NCI-H146 (cell line): ENCODE data around the gene FRYL.
A peak's percentile ranks its signal among the peaks of the same experiment; 100 is the strongest.
"Not testable (repeated sequence)": the region's sequence is repeated elsewhere in the genome, so short reads cannot be mapped to it uniquely, and the experiment has no call there.

ENCODE experiments used
- DNase-seq: peaks from one replicate; lab custom pipeline; 2025; lab: John Stamatoyannopoulos, UW

The FRYL gene

DNA sequence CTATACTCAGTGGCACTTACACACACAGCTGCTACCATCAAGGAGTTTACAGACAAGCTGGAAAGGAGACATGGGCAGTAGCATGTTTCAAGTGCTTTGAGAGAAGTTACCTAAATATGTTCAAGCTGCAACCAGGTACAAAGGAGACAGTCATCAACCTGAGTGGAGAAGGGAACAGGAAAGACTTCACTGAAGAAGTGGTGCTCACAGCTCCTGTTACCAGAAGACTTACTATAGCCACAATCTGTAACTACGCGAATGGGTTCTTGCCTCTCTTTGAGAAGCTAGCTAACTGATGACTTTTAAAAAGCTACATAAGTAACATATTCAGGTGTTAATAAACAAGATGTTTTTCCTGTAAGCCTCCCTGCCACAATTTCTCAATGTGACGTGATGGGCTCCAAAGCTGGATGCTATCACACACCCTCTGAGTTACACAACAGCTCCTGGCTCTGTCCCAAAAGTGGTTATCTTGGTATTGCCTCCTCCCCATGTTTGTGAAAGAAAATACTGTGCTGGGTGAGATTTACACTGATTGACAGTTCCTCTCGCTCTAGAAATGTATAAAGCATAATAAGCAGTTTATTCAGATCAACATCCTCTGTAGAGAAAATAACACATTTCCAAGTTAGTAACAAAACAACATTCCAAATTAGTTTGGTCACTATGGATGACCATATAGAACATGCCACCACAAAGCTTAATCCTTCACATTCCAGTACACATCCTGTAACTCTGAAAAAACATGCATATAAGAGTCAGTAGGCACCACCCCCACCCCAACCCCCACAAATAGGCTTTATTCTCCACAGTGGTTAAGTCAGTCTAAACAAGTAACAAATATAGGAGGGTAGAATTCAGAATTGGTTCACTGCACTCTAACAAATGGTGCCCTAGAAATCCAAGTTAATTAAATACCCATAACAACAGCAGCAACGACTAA is 81.8 kb downstream of the FRYL start:
- DNase-seq, result no peak

DNA sequence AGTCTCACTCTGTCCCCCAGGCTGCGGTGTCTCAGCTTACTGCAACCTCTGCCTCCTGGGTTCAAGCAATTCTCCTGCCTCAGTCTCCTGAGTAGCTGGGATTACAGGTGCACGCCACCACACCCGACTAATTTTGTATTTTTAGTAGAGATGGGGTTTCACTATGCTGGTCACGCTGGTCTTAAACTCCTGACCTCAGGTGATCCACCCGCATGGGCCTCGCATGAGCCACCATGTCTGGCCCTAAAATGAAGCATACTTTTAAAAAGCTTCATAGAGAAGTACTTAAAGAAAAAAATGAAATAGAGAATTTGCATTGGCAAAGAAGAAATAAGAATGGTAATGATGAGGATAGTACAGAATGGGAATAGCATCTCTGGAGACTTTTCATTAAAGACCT is 82.6 kb downstream of the FRYL start:
- DNase-seq, result not testable (repeated sequence)

DNA sequence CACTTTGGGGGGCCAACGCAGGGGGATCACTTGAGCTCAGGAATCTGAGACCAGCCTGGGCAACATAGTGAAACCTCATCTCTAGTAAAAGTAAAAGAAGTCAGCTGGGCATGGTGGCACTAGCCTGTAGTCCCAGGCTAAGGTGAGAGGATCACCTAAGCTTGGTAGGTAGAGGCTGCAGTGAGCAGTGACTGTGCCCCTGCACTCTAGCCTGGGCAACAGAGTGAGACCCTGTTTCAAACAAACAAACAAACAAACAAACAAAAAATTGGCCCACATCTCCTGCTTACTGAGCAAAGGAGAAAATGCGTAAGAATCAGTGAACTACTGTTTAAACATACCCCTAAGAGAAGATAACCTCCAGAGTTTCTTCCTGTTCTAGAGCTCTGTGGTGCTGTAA is 85.3 kb downstream of the FRYL start:
- DNase-seq, result no peak

DNA sequence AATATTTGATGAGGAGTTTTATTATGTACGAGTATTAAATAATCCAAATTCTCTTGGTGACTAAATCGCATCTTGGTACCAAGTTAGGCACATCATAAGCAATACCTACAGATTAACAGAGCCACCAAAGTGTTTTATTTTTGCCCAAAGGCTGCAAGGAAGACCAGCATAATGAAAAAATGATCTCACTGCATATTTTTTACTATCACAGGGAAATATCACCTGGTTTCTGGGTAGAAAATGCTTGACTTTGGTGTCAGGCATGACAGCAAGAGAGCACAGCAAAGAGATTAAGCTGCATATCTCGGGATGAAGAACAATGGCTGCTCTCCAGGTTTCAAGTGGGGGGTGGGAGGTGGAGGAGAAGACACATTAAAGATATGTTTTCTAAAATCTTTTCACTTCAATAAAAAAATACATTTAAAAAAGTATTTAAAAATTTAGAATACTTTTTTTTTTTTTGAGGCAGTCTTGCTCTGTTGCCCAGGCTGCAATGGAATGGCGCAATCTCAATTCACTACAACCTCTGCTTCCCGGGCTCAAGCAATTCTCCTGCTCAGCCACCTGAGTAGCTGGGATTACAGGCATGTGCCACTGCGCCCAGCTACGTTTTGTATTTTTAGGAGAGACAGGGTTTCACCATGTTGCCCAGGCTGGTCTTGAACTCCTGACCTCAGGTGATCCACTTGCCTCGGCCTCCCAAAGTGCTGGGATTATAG is 86.1 kb downstream of the FRYL start:
- no peak for DNase-seq

DNA sequence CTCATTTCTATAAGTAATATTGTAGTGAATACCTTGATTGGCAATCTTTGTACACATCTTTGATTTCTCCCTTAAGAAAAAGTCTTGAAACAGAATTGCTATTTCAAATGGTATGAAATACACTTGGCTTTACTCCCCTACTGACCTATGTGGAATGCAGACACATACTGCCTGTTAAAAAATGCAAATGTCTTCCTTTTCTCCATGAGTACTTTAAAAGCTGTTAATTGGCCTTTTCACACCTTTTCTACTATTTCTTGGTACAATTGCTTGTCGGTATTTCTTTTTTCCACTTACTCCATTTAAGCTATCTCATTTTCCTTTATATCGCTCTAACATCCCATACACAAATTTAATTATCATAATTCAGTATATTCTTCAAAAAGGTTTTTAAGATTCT is 87.2 kb downstream of the FRYL start:
- DNase-seq, result no peak

DNA sequence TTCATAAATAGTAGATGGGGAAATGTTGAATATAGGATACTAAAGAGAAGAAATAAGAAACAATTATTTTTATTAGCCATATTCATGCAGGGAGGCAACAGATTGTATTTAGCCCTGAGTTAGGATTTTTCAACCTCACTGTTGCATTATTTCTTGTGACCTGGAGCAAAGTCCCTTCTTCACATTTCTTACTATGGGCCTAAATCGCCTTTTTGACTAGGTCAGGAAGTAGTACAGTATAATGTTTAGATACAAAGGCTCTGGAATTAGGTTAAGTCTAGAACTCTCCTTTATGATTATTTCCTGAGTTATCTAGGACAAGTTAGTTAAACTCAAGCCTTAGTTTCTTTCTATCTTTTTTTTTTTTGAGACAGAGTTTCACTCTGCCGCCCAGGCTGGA is 88.0 kb downstream of the FRYL start:
- no peak for DNase-seq

DNA sequence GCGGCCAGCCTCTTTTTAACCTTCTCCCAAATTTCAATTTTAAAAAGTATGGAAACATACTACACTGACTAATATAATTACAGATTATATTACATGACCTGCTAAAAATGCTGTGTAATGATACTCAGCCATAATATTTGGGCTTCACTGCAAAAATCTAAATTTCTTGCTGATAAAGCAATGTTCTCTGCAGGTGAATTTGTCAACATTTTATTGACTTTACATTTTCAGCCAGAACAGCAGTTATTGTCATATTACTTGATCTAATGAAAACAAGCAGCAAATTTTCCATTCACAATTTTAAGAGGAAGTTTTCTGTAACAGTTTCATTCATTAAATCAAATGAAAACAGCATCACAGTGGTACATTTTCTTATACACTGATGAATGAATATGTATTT is 91.1 kb downstream of the FRYL start:
- no peak for DNase-seq

DNA sequence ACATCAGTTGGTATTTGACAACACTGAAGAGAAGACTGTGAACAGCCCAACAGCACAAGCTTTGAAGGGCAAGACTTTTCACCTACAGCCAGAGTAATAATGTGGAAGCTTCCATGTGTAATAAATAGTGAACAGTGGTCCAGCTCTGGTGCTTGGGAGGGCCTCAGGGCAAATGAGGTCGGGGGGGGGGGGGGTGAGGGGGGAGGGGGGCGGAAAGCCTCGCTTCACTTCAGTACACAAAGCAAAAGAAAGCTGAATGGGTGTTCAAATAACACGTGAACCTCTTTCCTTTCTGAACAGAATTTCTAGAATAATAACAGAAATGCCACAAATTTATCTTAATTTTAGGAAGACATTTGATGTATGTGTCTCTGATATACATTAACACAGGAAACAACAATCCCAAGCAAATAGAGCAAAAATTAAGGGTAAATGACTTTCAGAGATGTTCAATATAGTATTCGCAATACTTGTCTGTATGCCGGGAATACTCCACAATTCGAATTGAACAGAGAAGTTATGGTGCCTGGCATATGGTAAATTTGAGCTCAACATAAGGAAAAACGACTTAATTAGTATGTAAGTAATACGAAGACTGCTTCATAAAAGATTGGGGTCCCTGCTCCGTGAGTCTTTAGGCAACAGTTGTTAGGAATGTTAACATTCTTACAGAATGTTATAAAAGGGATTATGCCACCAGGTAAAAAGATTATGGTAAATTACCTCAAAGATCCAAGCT is 92.6 kb downstream of the FRYL start:
- no peak for DNase-seq

DNA sequence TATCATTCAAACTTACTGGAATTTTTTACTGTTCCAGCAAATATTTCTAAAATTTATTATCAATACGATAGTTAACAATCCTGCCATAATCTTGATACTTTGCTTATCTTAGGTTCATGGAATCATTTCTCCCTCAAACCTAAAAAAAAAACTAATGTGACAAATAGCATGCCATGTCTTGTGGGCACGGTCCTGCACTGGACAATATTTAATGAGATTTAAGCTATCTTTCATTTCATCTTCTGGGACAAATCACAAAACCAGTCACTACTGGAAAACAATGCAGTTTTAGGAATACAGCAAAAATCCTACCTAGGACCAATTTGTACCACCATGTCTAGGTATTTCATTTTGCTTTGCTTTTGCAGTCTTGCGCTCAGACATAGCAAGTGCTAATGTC is 93.7 kb downstream of the FRYL start:
- no peak for DNase-seq

DNA sequence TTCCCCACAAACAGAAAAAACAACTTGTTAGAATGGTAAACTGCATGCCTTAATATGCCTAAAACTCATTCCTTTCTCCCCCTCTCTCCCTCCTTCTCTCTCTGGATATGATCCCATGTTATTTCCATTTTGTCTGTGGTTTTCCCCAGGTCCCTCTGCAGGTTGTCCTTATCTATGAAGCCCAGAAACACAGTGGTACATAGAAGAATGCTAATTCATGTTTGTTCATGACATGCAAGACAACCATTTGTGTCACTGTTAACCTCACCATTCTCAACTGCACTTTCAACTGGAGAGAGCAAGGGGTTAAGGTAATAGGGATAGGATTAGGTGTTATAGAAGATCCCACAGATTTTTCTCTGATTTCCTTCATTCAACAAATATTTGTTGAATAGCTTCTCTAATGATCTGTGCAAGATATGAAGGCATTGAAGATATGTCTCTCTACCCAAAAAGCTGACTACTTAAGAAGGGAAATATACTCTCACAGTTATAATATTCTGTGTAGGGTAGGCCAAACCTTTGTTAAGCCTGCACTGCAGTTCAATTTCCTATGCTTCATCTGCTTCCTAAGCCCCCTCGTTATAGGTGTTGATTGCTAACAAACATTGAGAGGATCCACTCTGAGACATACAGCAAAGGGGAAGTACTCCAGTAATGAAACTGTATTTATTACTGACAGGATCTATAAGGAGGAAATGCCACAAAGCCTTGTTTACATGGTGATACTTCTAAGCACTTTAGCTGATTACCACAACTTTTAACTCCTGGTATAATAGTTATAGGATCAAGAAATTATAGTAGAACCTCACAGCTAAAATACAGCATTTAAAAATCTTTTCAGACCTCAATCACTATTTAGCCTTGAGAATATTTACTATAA is 96.1 kb downstream of the FRYL start:
- no peak for DNase-seq

DNA sequence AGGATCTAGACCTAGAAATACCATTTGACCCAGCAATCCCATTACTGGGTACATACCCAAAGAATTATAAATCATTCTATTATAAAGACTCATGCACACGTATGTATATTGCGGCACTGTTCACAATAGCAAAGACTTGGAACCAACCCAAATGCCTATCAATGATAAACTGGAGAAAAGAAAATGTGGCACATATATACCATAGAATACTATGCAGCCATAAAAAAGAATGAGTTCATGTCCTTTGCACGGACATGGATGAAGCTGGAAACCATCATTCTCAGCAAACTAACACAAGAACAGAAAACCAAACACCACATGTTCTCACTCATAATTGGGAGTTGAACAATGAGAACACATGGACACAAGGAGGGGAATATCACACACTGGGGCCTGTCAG is 97.2 kb downstream of the FRYL start:
- not testable (repeated sequence) for DNase-seq

DNA sequence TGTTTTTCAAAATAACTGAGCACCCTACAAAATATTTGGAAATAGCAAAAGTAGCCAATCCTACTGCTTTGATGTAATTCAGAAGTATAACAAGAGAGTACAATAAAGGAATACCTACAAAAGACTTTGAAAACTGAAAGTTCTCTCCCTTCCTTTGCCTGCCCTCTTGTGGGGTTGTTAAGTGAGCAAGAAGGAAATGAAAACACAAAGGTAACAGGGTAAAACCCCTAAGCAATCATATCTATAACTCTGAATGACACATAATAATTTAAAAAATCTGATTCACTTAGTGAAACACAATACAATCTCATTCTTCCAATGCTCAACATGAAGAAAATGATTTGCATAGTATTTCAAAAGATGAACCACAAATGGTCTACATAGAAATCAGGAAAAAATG is 98.2 kb downstream of the FRYL start:
- no peak for DNase-seq

DNA sequence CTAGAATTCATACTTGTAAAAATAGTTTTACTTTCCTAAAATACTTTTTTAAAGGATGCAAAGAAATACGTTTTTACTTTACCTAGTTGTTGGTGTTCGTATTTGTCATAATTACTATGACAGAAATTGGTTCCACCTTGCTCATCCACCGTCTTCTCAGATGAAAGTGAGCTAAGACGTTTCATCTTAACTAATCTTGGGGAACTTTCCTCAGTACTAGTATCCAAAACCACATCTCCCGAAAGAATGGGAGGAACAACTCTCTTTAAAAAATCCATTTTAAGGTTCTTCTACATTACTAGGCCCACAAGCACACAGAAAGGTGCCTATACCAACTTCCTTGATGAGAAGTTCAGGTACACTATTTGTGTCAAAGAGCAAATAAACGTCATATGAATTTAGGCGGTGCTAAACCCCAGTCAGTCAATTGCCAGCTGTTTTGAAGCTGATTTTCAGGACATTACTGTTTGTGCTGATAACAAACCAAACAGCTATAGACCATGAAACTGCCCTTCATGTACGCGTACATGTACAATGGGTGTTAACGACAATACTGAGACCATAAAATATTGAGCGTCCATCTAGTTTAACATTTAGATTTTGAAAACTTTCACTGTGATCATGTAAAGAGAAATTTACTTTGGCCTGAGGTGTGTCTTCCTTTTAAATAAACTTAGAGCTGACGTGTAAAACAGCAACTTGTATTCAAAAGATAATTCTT is 99.1 kb downstream of the FRYL start:
- no peak for DNase-seq

DNA sequence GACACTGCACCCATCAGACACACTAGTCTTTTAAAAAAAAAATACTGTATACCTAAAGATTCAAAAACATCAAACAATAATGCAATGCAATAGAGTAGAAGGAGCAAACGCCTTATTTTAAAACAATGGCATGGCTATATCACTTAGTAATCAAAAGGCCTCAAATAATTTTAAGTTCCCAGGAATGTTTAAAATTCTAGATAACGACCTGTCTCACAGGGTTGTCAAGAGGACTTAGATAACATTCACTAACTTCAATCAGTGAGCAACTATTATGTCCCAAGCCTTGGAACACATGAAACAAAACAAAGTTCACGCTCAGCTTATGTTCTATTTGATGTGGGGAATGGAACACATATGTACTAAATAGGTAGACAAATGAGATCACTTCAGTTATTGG is 106.5 kb downstream of the FRYL start:
- DNase-seq, result no peak

DNA sequence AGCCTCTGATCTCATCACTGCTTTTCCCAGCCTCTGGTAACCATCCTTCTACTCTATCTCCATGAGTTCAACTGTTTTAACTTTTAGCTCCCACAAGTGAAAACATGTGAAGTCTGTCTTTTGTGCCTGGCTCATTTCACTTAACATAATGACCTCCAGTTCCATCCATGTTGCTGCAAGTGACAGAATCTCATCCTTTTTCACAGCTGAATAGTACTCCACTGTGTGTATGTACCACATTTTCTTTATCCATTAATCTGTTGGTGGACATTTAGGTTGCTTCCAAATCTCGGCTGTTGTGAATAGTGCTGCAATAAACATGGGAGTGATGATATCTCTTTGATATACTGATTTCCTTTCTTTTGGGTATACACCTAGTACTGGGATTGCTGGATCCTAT is 109.5 kb downstream of the FRYL start:
- no peak for DNase-seq

DNA sequence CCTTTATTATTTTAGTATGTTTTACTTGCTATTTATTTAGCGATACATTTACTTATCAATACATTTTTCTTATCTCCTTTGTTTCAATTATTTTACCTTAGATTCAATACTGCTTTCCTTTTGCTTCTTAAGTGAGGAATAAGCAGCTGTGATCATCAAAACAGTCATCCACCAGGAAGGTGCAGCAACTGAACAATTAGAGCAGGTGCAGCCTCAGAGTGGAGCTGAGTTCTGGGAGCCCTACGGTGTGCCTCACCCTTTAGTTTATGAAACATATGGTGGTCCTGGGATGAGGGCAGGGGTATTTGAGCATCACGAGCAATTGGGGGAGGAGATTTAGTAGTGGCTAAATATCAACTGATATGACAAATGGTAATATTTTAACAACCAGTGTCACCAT is 111.0 kb downstream of the FRYL start:
- peak; percentile 39 for DNase-seq

DNA sequence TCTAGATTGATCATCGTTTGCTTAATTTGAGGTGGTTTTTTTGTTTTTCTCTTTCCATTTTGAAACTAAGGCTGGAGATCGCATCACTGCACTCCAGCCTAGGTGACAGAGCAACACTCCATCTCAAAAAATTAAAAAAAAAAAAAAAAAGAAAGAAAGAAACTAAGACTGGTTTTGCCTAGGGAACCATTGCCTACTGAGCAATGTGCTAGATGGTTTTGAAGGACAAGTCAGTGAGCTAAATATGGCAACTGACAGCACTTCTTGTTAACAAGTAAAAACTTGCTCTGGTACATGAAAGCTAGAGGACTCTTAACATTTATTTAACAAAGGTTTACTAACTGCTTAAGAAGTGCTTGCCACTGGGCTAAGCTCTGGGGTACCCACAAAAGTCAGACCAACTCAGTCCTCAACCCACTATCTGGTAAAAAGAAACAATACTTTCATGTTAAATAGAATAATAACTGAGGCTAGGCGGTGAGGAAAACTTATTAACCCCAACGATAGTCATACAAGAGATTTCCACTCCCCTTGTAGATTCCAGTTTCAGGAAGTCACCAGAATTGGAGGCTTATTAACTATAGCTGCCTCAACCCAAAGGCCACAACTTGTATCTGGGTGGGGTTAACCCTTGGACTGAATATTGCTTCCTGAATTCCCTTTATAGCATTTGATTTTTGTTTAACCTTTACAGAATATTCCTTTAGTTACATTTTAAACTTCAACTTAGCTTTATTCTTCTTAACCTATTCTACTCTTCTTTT is 111.6 kb downstream of the FRYL start:
- DNase-seq, result no peak

DNA sequence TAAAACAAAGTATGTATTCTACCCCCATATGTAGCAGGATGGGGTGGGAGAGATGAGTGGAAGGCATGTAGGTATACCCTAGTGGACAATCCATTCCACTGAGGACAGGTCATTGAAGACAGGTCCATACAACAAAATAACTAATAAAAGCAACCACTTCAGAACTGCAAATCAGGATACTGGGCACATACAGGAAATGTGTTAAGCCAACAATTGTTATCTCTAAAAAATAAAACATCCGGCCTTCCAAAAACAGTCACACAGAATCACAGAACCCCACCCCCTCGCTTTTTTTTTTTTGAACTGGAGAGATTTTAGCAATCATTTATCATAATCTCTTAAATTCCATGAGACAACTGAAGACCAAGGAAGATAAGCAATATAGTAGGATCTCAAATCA is 112.9 kb downstream of the FRYL start:
- no peak for DNase-seq

DNA sequence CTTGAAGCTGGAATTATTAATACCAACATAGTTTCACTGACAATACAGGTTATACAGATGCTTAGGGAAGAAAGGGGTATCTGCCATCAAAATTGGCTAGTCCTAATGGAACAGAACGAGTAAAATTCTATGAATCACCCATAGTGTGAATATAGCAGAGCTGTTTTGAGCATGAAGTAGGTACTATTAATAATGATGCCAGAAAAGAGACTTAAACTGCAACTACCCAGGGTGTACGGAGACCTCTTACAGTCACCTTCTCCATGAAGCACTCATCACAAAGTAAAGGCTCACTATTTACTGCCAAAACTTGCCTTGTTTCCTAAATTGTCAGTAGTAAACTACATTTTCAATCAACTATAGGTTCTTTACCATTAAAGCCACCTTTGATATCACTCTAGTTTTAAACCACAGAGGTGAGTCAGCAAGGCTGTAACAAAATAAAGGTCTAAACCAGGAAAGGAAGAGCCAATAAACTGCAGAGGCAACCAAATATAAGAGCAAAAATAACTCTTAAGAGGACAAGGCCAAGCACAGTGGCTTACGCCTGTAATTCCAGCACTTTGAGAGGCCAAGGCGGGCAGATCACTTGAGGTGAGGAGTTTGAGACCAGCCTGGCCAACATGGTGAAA is 114.4 kb downstream of the FRYL start:
- no peak for DNase-seq

DNA sequence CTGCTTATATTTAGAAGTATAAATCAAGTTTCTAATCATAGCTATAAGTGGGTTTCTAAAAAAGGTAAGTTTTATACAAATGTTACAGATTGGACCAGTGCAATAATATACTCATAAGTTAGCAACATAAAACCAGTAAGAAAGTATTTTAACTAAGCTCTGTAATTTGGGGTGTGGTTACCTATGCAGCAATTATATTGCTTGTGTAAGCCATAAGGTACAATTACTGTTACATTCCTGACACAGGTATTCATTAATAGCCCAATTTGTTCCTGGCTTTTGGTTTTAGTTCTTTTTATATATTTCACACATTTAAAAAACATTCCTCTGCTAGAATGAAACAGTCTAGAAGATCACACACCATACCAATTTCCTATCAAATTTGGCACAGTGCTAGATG is 115.1 kb downstream of the FRYL start:
- DNase-seq, result no peak
